Right ventricle myocardium inferior (tissue), 1 donor: ENCODE data around the gene PKD1L1. TPM values are rescaled to one million over a fixed set of nuclear protein-coding genes. Genes with fewer than 3 reads are reported as not detected.

Source experiments
- ATAC-seq: fragments of 200-7000 bp; cut with Tn5 transposase; one replicate; pipeline ENCODE4 v1.9.1; 2020; ENCODE audit warnings: mild to moderate bottlenecking, moderate library complexity
- DNase-seq: peaks from one replicate; pipeline ENCODE4 v3.0.0; 2021; ENCODE audit errors: missing footprints
- intact Hi-C: fragments of 100-400 bp; cut with DNase I; formaldehyde crosslinking; loops from one replicate; pipeline ENCODE4 v1.11.0; 2022
- total RNA-seq: library from RNA; stranded (reverse); fragmentation: NEBNext Ultra II Directional; extraction: Animal tissue kit (Norgen Biotek cat#: 25700); gene quantifications from one replicate; pipeline ENCODE4 v1.2.1, GENCODE V29; 2021
- donor health status: DM: no; HTN: yes; CAD: no; lungs with severe emphysema.

PKD1L1 gene
- total RNA-seq, 1 donor from 2014 or later = 1.3 TPM

DNA sequence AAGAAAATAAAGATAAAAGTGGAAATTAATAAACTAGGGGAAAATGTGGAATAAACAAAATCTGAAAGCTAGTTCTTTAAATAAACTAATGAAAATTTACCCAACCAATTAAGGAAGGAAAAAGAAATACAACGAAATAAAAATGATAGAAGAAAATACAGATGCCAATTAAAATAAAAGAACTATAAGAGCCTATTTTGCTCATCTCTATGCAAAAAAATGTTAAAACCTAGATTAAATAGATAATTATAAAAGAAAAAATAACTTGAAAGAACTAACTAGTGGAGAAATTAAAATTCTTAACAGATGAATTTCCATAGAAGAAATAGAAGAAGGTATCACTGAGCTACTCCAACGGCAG is 32.7 kb downstream of the PKD1L1 start:
- ATAC-seq (no peak), DNase-seq (no peak)
- intact Hi-C loops = no loop called here

DNA sequence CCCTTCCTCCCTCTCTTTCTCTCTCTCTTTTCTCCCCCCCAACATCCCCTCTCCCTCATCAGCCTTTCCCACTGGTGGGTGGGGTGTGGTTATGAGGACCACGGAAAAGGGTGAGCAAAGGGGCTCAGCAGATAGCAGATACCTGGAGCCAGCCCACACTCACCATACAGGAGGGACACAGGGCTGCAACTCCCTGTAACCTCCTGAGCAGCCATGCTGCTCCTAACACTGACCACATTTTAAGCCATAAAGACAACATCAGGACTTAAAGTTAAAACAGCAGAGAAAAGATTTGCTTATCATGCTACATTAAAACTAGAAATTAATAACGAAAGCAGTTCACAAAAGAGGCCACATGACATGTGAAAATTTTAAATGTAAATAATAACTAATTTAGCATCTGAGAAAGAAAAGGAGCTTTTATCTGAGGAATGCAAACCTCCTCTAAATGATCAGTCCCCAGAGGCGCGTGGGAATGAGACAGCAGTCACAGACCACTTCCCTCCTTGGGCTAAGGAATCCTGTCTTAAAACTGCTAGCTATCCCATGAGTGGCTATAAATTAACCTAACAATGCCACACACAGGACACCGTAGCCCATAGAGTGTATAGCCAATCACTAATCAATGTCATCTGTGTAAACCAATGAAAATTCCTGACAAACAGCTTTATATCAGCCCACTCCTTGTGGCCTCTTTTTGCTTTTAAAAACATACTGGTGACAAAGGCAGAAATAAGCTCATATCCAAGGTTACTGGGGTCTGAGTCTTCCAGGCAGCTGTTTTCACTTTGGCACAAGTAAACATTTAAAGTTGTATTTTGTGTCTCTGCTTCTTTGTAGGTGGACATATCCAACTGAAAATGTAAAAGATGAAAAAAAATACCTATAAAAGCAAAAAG is 33.3 kb downstream of the PKD1L1 start:
- intact Hi-C loops = no loop called here
- ATAC-seq (no peak), DNase-seq (no peak)

DNA sequence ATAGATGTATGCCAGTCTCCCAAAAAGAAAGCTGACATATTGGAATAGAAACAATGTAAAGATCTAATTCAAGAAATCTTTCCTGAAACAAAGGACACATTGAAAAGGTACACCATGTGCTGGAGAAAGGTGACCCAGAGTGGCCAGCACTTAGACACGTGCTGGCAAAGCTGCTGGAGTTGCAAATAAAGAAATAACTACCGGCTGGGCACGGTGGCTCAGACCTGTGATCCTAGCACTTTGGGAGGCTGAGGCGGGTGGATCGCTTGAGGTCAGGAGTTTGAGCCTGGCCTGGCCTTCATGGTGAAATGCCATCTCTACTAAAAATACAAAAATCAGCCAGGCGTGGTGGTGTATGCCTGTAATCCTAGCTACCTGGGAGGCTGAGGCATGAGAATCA is 35.9 kb downstream of the PKD1L1 start:
- ATAC-seq (no peak), DNase-seq (no peak)
- intact Hi-C loops = no loop called here

DNA sequence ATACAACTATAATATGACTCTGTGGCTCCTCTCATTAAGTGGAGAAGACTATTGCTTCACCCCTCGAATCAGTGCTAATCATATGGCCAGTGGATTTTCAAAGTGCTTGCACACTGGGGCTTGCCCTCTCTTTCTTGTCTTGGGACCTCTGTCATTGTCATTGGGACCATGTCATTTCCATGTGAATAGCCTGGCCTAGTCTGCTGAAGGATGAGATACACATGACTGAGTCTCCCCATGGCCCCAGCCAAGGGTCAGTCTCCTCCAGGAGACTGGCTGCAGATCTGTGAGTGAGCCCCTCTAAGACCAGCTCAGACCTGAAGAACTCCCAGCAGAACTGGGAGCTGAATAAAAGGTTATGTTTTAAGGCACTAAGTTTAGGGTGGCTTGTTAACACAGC is 39.5 kb downstream of the PKD1L1 start:
- no peak for DNase-seq
- intact Hi-C loops = no loop called here
- no peak for ATAC-seq

DNA sequence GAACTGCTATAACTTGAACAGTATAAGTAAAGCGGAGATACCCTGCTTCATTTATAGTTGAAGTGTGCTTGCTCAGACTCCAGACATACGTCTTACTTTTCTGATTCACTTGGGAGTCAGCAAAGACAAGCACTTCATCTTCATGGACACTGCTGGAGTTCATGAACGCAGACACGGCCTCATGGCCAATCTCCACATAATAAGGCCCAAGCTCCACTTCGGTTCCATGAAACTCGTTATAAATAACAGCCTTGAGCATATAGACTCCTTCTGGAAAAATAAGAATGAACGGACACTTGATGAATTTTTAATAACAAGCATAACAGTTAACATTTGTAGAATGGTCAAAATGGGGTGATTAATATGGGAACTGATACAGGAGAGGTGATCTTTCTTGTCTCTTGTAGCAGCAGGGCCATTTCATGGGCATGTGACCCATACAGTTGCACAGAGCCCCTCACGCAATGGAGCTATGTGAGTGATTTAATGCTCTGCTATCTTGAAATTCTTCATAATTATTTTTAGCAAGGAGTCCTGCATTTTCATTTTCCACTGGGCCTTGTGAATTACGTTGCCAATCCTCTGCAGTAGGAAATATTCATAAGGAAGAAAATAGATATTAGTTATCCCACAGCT is 40.2 kb downstream of the PKD1L1 start:
- intact Hi-C loops = no loop called here
- DNase-seq (no peak), ATAC-seq (no peak)

DNA sequence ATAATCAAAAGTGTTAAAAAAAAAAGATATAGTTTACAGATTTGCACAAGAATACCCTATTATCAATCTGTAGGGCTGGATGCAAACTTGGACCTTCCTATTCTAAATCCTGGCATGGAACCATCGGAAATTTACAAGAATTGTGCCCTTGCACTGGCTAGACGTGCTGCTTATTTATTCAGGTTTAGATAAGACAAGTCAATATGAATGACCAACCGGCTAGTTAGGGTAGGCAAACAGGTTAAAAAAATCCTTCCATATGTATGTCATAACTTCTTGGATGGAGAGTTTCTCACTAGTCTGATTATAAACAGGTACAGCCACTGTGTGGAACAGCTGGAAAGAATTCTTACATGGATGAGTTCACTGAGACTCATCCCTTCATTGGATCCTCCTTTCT is 41.4 kb downstream of the PKD1L1 start:
- ATAC-seq = no peak
- no peak for DNase-seq
- intact Hi-C loops = no loop called here

DNA sequence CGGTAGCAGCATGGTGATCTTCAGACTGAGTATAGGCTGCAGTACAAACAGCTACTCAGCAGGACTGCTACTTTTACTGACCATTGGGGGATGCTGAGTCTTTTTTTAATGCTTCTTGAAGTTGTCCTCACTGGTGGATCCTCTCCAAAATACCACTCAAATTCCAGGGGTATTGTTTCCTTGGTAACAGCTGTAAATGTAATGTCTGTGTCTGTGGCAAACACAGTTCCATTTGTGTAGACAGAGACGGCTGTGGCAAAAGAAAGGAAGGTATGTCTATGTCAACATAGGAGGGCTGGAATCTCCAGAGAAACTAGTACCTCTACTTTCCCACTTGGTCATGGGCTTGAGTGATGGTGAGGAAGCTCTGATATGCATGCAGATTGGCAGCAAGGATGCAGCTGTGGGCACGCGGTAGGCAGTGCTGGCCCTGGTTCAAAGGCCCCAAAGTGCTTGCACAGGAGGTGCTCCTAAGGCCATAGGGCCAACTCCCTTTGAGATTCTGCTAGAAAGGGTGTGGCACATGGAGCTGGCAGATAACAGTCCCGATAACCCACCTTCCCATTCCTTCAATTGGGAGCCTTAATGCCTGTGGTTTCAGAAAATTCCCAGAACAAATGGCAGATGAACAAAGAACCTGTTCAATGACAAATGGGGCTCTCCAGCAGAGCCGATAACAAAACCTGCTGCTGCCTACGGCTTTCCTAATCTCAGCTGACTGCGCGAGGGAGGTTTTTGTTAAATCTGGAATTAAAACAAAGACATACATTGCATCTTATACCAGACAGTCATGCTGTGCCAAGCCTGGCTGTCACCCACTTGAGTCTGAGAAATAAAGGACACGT is 43.0 kb downstream of the PKD1L1 start:
- DNase-seq = no peak
- intact Hi-C loops = no loop called here
- no peak for ATAC-seq

DNA sequence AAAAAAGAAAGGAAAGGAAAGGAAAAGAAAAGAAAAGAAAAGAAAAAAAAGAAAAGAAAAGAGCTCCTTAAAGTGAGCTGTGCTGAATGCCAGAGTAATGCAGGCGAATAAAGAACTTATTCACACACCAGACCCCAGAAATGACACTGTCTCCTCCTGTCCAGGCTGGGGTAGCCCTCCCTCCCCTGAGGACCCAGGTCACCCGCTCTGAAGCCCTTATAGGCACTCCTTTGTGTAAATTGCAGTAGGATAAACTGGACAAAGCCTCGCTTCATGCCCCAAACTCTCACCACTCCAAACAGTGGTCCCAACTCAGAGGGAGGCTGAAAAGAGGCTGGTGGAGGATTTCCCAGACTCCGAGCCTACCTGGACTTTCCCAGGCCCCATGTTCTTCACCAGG is 46.3 kb downstream of the PKD1L1 start:
- DNase-seq (no peak), ATAC-seq (no peak)
- intact Hi-C loops = no loop called here

DNA sequence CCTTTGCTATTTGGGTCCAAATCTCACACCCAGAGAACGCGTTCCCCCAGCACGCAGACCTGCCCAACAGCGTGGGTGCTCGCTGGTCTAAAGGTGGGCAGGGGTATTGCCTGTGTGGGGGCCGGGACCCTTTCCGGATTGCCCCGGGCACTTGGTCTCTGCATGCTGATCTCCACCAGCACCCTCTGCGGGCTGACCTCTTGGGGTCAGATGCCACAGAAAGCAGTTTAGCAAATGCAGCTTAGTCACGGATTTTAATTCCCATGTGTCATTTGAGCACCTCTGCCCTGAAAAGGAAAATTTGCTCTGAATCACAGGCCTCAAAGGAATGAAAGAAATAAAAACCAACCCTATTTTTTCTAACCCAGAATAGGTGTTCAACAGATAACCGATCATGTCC is 46.7 kb downstream of the PKD1L1 start:
- intact Hi-C loops = no loop called here
- DNase-seq (no peak), ATAC-seq (no peak)

DNA sequence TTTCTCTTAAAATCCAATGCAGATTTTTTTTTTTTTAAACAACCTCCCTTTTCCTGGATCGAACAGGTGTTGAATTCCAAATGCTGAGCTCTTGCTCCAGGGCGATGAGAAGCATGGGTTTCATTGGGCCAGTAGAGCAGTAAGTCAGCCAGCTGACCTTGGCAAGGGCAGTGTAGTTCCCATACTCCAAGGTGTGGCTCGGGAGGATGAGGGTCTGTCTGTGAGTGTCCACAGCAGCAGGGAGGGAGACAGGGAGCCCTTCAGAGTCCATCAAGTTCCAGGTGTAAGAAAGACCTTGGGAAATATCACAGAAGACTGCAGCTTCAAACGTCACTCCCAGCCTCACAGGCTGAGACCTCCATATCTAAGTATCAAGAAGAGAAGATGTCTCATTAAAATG is 50.4 kb downstream of the PKD1L1 start:
- no peak for DNase-seq
- ATAC-seq = no peak
- intact Hi-C loops = no loop called here

DNA sequence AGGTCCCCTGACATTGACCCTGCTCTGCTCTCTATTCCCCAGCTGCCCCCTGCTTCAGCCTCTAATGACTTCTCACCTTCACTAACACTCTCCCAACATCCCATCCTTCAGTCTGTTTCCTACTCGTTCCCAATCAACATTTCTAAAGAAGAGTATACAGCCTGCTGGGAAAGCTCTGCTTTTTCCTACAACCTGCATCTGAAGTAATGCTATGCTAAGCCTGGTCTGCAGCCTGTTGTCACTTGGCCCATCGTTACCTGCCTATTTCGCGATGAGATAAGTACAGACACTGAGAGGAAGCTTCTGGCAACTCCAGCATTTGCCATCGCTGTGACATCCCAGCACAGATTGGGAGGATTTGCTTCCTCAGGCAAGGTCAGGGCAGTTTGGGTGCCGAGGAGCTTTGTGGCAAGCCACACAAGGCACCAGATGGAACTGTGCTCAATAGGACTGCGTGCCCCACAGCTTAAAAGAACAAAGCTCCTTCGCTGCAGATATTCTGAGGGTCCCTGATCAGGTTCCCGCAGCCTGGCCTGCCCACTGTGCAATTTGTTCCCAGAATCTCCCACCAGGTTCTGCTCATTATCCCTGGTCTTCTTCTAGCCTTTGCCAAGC is 51.4 kb downstream of the PKD1L1 start:
- no peak for ATAC-seq
- DNase-seq = no peak
- intact Hi-C loops = no loop called here

DNA sequence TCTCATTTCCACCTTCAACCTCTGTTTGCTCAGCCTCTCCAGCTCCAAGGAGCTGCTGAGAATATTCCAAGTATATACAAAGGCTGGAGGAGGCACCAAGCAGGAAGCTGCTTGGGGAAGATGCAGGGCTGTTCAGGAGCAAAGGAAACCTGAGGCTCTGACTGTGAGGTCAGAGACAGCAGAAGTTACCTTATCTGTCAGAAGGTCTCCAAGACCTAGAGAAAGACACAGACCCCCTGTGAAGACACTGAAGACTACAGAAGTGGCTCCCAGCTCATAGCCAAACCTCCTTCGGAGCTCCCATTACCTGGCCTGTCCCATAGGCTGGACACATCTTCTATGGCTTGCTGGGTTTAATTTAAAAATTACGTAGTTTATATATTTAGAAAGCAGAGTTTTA is 53.2 kb downstream of the PKD1L1 start:
- ATAC-seq (no peak), DNase-seq (no peak)
- intact Hi-C loops = no loop called here

DNA sequence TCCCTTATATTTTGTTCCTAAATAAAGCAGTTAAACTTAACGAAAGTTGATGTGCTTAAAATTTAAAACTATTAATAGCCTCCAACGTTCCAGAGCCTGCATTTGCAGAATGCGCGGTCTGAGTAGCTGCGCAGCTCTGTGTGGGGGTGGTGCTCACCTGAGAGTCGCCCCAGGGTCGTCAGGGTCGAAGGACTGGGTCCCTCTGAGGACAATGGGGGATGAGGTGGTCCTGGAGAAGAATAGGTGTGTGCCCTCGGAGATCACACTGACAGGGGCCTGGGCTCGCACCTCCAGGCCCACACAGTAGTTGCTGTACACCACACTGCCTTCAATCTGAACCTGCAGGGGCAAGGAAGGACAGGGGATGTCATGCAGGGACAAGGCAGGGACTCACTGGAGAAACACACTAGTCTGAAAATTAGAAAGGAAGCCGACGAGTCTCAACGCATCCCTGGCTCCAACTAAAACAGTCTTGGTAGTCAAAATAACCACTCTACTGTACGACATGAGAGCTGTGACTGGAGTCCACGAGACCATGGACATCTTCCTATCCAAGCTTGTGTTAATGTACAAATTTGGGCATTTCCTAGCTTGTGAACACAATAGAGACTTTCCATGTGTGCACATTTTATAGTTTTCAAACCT is 54.4 kb downstream of the PKD1L1 start:
- intact Hi-C loops = no loop called here
- no peak for DNase-seq
- ATAC-seq = no peak

DNA sequence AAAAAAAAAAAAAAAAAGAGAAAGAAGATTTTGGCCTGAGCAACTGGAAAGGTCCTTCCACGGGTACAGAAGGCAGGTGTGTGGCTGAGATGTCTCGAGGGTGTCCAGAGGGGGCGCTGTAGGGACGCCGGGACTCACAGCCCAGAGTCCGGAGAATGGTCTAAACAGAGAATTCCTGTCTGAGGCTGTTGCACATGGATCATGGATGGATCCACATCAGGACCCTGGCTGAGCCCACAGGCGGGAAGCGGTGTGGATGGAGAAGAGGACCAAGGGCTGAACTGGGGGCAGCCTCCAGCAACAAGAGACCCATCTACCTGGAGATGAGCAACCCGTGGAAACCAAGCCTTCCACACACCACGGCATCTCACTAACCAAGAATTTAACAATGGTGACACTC is 55.0 kb downstream of the PKD1L1 start:
- no peak for DNase-seq
- intact Hi-C loops = no loop called here
- no peak for ATAC-seq

DNA sequence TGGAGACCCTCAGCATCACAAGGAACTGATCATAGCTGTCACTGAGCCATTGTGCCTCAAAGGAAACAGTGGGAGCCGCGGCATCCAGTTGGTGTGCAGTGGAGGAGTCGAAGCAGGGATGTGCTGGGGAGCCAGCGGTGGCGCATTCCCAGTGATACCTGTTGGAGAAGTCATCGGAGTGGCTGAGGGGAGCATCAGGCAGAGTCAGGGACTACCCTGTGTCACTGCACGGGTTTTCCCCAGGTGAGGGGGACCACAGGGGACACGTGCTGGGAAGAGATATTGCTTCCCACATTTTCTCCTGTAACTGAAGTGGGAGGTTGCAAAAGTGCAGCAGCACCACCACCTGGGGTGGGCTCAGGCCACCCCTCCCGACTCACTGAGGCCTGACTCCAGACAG is 57.7 kb downstream of the PKD1L1 start:
- intact Hi-C loops = no loop called here
- DNase-seq (no peak), ATAC-seq (no peak)

DNA sequence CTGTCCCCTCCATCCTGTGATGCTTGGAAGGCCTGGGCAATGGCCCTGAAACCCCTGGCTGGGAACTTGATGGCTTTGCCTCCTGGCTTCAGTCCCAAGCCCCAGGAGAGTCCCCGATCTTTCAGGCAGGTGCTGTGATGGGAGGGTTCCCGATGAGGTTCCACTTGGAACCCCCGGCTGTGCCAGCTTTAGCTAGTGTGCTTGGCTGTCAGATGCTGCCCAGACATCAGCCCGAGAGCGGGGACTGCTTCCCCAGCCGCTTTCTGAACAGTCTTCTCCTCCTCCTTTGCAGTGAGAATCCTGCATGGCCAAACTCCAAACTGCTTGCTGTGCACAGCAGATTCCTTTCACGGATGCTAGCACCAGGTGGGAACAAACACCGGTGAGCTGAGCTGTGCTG is 58.1 kb downstream of the PKD1L1 start:
- intact Hi-C loops = no loop called here
- ATAC-seq (no peak), DNase-seq (no peak)

DNA sequence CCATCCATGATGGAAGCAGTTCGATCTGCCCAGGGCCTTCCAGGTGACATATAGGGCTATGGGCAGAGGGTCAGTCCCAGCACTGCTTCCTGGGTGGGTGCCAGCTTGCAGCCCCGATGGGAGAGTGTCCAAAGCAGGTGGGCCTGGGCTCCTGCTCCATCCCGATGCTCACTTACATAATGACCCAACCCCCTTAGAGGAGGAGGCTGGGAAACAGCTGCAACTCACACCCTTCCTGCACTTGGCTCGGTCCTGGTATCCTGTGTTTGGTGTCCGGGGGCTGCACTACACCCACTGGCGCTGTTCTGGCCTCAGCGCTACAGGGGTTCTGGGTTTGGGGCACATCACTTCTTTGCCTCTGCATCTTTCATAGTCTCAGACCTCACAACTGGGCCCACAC is 58.5 kb downstream of the PKD1L1 start:
- intact Hi-C loops = no loop called here
- DNase-seq (no peak), ATAC-seq (no peak)

DNA sequence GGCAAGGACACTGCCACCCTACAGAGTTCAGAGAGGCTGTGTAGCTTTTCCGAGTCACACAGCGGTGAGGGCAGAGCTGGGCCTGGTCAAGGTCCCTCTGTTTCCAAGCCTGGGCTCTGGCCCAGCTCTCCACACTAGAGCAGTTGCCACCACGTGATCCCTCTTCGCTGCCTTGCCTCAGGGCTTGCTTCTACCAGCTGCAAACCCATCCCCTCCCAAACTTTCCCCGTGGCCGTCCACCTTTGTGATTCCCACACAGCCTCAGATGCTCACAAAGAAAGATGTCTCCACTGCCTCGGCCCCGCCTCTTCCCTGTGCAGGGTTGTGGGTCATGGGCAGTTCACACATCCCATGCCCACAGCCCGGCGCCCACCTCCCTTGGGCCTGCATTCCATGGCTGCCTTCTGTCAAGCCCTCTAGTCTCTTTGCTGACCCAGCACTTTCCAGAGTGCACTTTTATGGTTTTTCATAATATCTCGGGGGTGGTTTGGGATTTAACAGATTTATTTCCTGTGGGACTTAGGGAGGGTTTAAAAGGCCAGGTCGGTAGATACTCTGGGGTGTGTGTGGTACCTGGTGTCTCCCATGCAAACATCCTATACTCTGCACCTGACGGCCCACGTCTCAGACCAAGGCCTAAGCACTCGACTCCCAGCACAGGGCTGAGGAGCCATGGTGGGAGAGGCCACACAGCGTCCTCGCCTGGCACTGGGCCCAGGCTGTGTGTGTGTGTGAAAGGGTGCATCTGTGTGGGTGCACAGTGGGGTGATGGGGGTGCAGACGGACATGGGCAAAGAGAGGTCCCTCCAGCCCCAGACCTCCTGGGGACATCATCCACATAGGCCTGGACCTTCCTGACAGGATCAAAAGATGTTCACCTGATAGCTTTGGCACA is 59.6 kb downstream of the PKD1L1 start:
- ATAC-seq = no peak
- no peak for DNase-seq
- intact Hi-C loops = no loop called here
